ENCODE results near the gene FBLN2.

FBLN2 gene

GRCh38 chr3:13610006-13610570, 61.2 kb downstream of the FBLN2 start:
- no peak for DNase-seq

- DNase-seq, result no peak
Measured at GRCh38 chr3:13611221-13611620, 62.3 kb downstream of the FBLN2 start.

- DNase-seq, result no peak
Measured at GRCh38 chr3:13612829-13613228, 63.9 kb downstream of the FBLN2 start.

GRCh38 chr3:13613343-13614190, 64.6 kb downstream of the FBLN2 start:
- DNase-seq, result no peak

- no peak for DNase-seq
Measured at GRCh38 chr3:13614607-13615006, 65.7 kb downstream of the FBLN2 start.

- no peak for DNase-seq
Measured at GRCh38 chr3:13615019-13615528, 66.1 kb downstream of the FBLN2 start.

- DNase-seq, result no peak
Measured at GRCh38 chr3:13616359-13616758, 67.4 kb downstream of the FBLN2 start.

- no peak for DNase-seq
Measured at GRCh38 chr3:13617097-13617738, 68.3 kb downstream of the FBLN2 start.

- no peak for DNase-seq
Measured at GRCh38 chr3:13617981-13618380, 69.1 kb downstream of the FBLN2 start.

- DNase-seq, result no peak
Measured at GRCh38 chr3:13618836-13619235, 69.9 kb downstream of the FBLN2 start.

- DNase-seq, result no peak
Measured at GRCh38 chr3:13619661-13620230, 70.8 kb downstream of the FBLN2 start.

- DNase-seq, result no peak
Measured at GRCh38 chr3:13620281-13620680, 71.4 kb downstream of the FBLN2 start.

GRCh38 chr3:13620776-13621365, 71.9 kb downstream of the FBLN2 start:
- DNase-seq, result no peak

- DNase-seq, result no peak
Measured at GRCh38 chr3:13621381-13622221, 72.7 kb downstream of the FBLN2 start.

GRCh38 chr3:13622356-13622755, 73.4 kb downstream of the FBLN2 start:
- DNase-seq, result no peak

- no peak for DNase-seq
Measured at GRCh38 chr3:13623101-13623654, 74.3 kb downstream of the FBLN2 start.

GRCh38 chr3:13624021-13624420, 75.1 kb downstream of the FBLN2 start:
- no peak for DNase-seq

- DNase-seq, result no peak
Measured at GRCh38 chr3:13624671-13625125, 75.8 kb downstream of the FBLN2 start.

GRCh38 chr3:13626396-13626795, 77.5 kb downstream of the FBLN2 start:
- DNase-seq, result no peak

- no peak for DNase-seq
Measured at GRCh38 chr3:13626915-13627460, 78.1 kb downstream of the FBLN2 start.

GRCh38 chr3:13627681-13628080, 78.8 kb downstream of the FBLN2 start:
- no peak for DNase-seq

Measured in SIG-M5 (cell line).